GM12801 (cell line): Measurements from ENCODE around the gene MEGF6.

Source experiments
- CTCF ChIP-seq: IDR thresholded peaks from one replicate; pipeline ENCODE4 v1.5.1; 2011; ENCODE audit warnings: control low read depth; ENCODE audit not compliant: insufficient read length; ENCODE audit errors: extremely low read depth

The MEGF6 gene

DNA sequence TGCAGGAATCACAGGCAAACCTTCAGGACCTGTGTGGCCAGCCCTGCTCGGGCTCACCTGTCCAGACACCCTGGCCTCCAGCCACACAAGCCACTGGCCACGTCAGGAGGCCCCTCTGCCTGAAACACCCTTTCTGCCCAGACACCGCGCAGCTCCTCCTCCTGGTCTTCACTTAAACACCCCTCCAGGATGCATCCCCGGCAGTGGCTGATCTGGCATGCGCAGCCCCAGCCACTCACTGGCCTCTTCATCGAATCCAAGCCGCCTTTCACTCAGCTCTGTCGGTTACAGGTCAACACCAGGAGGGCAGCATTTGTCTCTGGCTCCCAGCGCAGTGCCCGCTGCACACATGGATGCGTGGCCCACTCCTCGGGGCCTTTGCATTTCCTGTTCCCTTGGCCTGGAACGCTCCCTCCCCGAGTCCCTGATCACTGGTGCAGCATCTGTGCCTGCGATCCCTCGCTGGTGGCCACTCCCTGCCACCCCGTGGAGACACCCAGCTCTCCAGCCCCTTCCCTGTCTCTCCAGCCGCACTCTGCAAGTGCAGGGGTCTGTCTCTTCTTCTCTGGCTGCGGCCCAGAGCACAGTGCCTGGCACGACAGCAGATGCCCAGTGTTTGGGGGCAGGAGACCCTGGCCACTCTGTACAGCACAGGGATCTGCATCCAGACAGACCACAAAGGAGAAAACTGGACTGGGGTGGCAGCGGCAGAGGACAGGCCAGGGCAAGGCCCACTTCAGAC, 22.9 kb upstream of the MEGF6 start:
- no peak for TF ChIP-seq CTCF

DNA sequence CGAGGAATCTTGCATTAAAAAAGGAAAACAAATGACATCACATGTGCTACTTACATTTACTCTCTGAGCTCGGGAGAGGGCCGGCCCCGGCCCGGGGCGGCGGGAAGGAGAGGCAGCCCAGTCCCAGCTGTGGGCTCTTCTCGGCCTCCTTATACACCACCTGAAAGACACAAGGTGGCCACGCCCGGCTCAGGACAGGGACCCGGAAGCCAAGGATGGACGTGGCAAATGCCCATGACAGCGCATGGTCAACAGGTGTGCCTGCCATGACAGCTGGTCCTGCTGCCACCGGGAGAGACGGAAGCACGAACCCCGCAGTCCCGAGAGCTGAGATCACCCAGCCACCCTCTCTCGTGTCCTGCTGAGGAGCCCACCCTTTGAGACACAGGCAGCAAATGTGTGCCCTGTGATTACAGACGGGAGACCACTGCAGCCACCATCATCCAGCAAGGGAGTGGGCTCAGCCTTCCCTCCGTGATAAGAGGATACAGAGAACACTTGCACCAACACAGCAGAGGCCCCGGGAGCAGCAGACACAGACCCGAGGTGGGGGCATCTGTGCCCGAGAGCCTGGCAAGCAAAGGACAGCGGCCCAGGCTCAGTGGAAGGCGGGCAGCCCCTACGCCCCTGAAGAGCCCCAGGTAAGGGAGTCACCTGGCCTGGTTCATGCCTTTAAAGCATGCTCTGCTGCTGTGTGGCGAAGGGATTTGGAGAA, 22.2 kb upstream of the MEGF6 start:
- TF ChIP-seq CTCF: no peak

GRCh38 chr1:3632716-3633343, 21.5 kb upstream of the MEGF6 start:
- no peak for TF ChIP-seq CTCF

DNA sequence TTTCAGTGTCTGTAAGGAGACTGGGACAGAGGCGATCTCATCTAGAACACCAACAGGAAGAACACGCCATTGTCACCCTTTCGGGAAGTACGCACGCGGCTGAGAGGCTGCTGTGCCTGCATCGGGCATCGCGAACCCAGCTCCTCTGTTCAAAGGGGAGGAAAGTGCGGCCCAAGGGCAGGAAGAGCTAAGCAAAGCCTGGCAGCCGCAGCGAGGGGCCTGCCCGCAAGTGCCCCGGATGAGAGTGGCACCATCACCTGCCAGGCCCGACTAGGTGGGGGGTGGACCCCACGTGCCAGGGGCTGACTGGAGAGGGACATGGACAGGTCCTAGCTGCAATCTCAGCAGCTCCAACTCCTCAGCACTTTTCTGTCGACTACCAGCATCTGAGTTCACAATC, 21.0 kb upstream of the MEGF6 start:
- TF ChIP-seq CTCF: no peak

DNA sequence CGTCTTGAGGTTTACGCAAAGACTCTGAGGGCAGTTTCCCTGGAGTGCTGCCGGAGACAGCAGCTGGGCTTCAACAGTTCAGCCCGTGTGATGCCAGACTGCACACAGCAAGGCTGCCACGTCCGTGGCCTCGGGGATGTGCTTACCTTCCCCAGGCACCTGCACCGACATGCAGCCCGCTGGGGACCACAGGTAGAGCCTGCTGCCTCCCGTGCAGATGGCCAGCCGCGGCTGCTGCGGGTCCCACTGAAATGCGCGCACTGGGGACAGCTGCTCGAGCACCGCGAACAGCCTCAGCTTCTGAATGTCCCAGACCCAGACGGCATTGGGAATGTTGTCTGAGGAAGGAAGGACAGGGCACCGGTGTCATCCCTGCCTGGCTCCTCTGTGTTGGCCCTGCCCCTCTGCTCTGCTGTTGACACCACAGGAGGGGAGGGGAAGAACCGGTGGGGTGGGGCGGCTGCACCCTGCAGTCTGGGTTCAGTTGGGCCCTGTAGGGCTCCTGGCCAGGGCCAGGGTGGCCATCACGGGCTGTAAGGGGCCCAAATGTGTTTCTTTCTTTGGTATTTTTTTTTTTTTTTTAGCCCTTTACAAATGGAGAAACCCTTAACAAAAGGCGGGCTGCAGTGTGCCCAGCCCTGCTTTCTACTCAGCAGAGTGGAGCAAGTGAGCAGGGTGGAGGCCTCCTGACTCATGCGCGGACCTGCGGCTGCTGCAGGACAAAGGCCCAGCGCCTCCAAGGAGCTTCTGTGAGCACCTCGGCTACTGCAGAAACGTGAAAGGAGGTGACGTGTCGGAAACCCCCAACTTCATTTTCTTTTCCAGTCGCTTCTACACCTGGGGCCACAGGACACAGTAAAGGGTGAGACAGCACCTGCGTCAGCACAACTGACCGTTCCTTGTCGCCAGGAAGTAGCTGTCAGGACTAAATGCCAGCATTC, 20.3 kb upstream of the MEGF6 start:
- no peak for TF ChIP-seq CTCF

DNA sequence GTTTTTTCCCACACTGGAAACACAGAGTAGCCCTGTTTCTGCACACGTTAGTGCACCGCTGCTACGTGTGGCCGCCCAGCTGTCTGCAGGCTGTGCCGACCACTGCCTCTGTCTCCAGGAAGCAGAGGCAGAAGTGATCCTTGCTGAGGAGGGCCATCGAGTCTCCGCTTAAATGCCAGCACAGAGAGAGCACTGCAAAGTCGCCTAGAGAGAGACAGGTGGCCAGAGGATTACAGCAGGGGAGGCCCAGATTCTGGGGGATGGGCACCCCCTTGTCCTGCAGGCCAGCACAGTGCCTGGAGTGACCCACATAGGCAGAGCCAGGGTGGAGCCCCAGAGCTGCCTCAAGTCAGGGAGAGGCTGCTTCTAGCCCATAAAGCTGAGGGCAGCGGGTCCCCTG, 19.6 kb upstream of the MEGF6 start:
- no peak for TF ChIP-seq CTCF
